ENCODE data around the gene DOCK2. TPM values are rescaled to one million over a fixed set of nuclear protein-coding genes. Genes with fewer than 3 reads are reported as not detected.
A peak's percentile ranks its signal among the peaks of the same experiment; 100 is the strongest.
"Not testable (repeated sequence)": the region's sequence is repeated elsewhere in the genome, so short reads cannot be mapped to it uniquely, and the experiment has no call there.

DOCK2 gene
- total RNA-seq (2014; rRNA removed; shearing (Covaris generic)), result 1.5 and 3.5 TPM in 2 replicates

- H3K9me3 ChIP-seq (replicated peaks), result no peaks in the 10 kb centered on the region; the same call in none of the 2 replicates
- no peak within 1 kb of the TSS for H3K4me3 ChIP-seq
These were observed at the start of gene DOCK2 for GRCh38 chr5:169637085-169637548. Gene DOCK2, plus strand, starts transcription at chr5:169637275. Its CDS starts 52 bp downstream, at chr5:169637327.

GRCh38 chr5:169590602-169591001 lies 46.5 kb upstream of the DOCK2 start:
- DNase-seq (ENCODE audit: low read depth in 1 of 2, low spot score in 2 of 2), result no peak
- Histone ChIP-seq H3K27me3 (replicated peaks) (no peaks in the 10 kb centered on the region), H3K36me3 (peaks cover 96% of the 10 kb centered on the region), H3K4me1 (replicated peaks) (peaks cover 13% of the 10 kb centered on the region), H3K9me3 (replicated peaks) (no peaks in the 10 kb centered on the region), H3K27ac (no peak overlapping the region), H3K4me3 (no peak overlapping the region)

More at GRCh38 chr5:169637085-169637548, at the start of gene DOCK2:
- peak in 1 of 2 experiments; percentile 42 for DNase-seq (ENCODE audit: low read depth in 1 of 2, low spot score in 2 of 2)
- Histone ChIP-seq H3K36me3 (no peaks in the 10 kb centered on the region), H3K4me1 (replicated peaks) (no peaks in the 10 kb centered on the region), H3K27ac (no peak within 1 kb of the TSS), H3K27me3 (replicated peaks) (no peaks in the 10 kb centered on the region)

- no peak for DNase-seq (ENCODE audit: low read depth in 1 of 2, low spot score in 2 of 2)
- Histone ChIP-seq H3K36me3 (peaks cover 96% of the 10 kb centered on the region), H3K4me1 (replicated peaks) (peaks cover 8% of the 10 kb centered on the region), H3K27me3 (replicated peaks) (no peaks in the 10 kb centered on the region), H3K27ac (no peak overlapping the region), H3K9me3 (replicated peaks) (no peaks in the 10 kb centered on the region), H3K4me3 (no peak overlapping the region)
These were observed 45.4 kb upstream of the DOCK2 start for GRCh38 chr5:169591636-169592035.

GRCh38 chr5:169592937-169593650 lies 44.0 kb upstream of the DOCK2 start:
- Histone ChIP-seq H3K27ac (peak overlapping the region; percentile 49), H3K36me3 (peaks cover 100% of the 10 kb centered on the region)

GRCh38 chr5:169595172-169595820 lies 41.8 kb upstream of the DOCK2 start:
- peaks cover 8% of the 10 kb centered on the region for H3K4me1 ChIP-seq (replicated peaks)
- H3K4me3 ChIP-seq, result no peak overlapping the region
- DNase-seq (ENCODE audit: low read depth in 1 of 2, low spot score in 2 of 2), result no peak
- no peaks in the 10 kb centered on the region for H3K27me3 ChIP-seq (replicated peaks)
- H3K36me3 ChIP-seq, result peaks cover 100% of the 10 kb centered on the region
- no peaks in the 10 kb centered on the region for H3K9me3 ChIP-seq (replicated peaks)
- H3K27ac ChIP-seq, result no peak overlapping the region

More at GRCh38 chr5:169592937-169593650, 44.0 kb upstream of the DOCK2 start:
- H3K27me3 ChIP-seq (replicated peaks), result no peaks in the 10 kb centered on the region
- no peaks in the 10 kb centered on the region for H3K9me3 ChIP-seq (replicated peaks)
- DNase-seq (ENCODE audit: low read depth in 1 of 2, low spot score in 2 of 2), result peak; percentile 64 to 79
- peaks cover 8% of the 10 kb centered on the region for H3K4me1 ChIP-seq (replicated peaks)
- no peak overlapping the region for H3K4me3 ChIP-seq

- Histone ChIP-seq H3K9me3 (replicated peaks) (no peaks in the 10 kb centered on the region), H3K27me3 (replicated peaks) (no peaks in the 10 kb centered on the region), H3K4me1 (replicated peaks) (peaks cover 18% of the 10 kb centered on the region), H3K27ac (no peak overlapping the region), H3K36me3 (peaks cover 100% of the 10 kb centered on the region), H3K4me3 (no peak overlapping the region)
- DNase-seq (ENCODE audit: low read depth in 1 of 2, low spot score in 2 of 2), result no peak
These were observed 37.6 kb upstream of the DOCK2 start for GRCh38 chr5:169599451-169599850.

- Histone ChIP-seq H3K4me3 (no peak overlapping the region), H3K27ac (peak overlapping the region; percentile 22), H3K9me3 (replicated peaks) (no peaks in the 10 kb centered on the region), H3K27me3 (replicated peaks) (no peaks in the 10 kb centered on the region), H3K36me3 (peaks cover 85% of the 10 kb centered on the region), H3K4me1 (replicated peaks) (peaks cover 18% of the 10 kb centered on the region)
- peak in 1 of 2 experiments; percentile 40 for DNase-seq (ENCODE audit: low read depth in 1 of 2, low spot score in 2 of 2)
These were observed 34.5 kb upstream of the DOCK2 start for GRCh38 chr5:169602535-169602934.

- no peaks in the 10 kb centered on the region for H3K27me3 ChIP-seq (replicated peaks)
These were observed 30.8 kb upstream of the DOCK2 start for GRCh38 chr5:169606279-169606678.

GRCh38 chr5:169607882-169608281 lies 29.2 kb upstream of the DOCK2 start:
- peaks cover 2% of the 10 kb centered on the region for H3K4me1 ChIP-seq (replicated peaks)
- no peak overlapping the region for H3K27ac ChIP-seq
- DNase-seq (ENCODE audit: low read depth in 1 of 2, low spot score in 2 of 2), result no peak
- H3K9me3 ChIP-seq (replicated peaks), result no peaks in the 10 kb centered on the region
- peaks cover 32% of the 10 kb centered on the region for H3K36me3 ChIP-seq
- no peaks in the 10 kb centered on the region for H3K27me3 ChIP-seq (replicated peaks)
- H3K4me3 ChIP-seq, result no peak overlapping the region

More at GRCh38 chr5:169606279-169606678, 30.8 kb upstream of the DOCK2 start:
- H3K9me3 ChIP-seq (replicated peaks), result no peaks in the 10 kb centered on the region
- H3K27ac ChIP-seq, result no peak overlapping the region
- no peak overlapping the region for H3K4me3 ChIP-seq
- H3K4me1 ChIP-seq (replicated peaks), result peaks cover 18% of the 10 kb centered on the region
- DNase-seq (ENCODE audit: low read depth in 1 of 2, low spot score in 2 of 2), result no peak
- H3K36me3 ChIP-seq, result peaks cover 48% of the 10 kb centered on the region

GRCh38 chr5:169609716-169610115 lies 27.4 kb upstream of the DOCK2 start:
- DNase-seq (ENCODE audit: low read depth in 1 of 2, low spot score in 2 of 2), result no peak
- Histone ChIP-seq H3K4me1 (replicated peaks) (no peaks in the 10 kb centered on the region), H3K36me3 (peaks cover 14% of the 10 kb centered on the region), H3K27ac (no peak overlapping the region), H3K9me3 (replicated peaks) (no peaks in the 10 kb centered on the region), H3K27me3 (replicated peaks) (no peaks in the 10 kb centered on the region), H3K4me3 (no peak overlapping the region)

GRCh38 chr5:169610606-169611005 lies 26.5 kb upstream of the DOCK2 start:
- H3K9me3 ChIP-seq (replicated peaks), result no peaks in the 10 kb centered on the region
- H3K4me3 ChIP-seq, result no peak overlapping the region
- H3K4me1 ChIP-seq (replicated peaks), result no peaks in the 10 kb centered on the region
- peaks cover 5% of the 10 kb centered on the region for H3K36me3 ChIP-seq
- peak in 1 of 2 experiments; percentile 59 for DNase-seq (ENCODE audit: low read depth in 1 of 2, low spot score in 2 of 2)
- no peak overlapping the region for H3K27ac ChIP-seq
- H3K27me3 ChIP-seq (replicated peaks), result no peaks in the 10 kb centered on the region

- no peaks in the 10 kb centered on the region; the same call in 1 of the 2 replicates for H3K9me3 ChIP-seq (replicated peaks)
- DNase-seq (ENCODE audit: low read depth in 1 of 2, low spot score in 2 of 2), result no peak
- no peak overlapping the region for H3K4me3 ChIP-seq
- H3K4me1 ChIP-seq (replicated peaks), result no peaks in the 10 kb centered on the region
- H3K36me3 ChIP-seq, result no peaks in the 10 kb centered on the region
- H3K27me3 ChIP-seq (replicated peaks), result no peaks in the 10 kb centered on the region
- H3K27ac ChIP-seq, result no peak overlapping the region
These were observed 21.5 kb upstream of the DOCK2 start for GRCh38 chr5:169615561-169615960.

- H3K4me1 ChIP-seq (replicated peaks), result peaks cover 22% of the 10 kb centered on the region
- DNase-seq (ENCODE audit: low read depth in 1 of 2, low spot score in 2 of 2); H3K27me3 ChIP-seq (replicated peaks): not testable (repeated sequence)
These were observed 12.8 kb upstream of the DOCK2 start for GRCh38 chr5:169624307-169624706.

GRCh38 chr5:169626779-169627178 lies 10.3 kb upstream of the DOCK2 start:
- DNase-seq (ENCODE audit: low read depth in 1 of 2, low spot score in 2 of 2), result peak; percentile 76 to 88
- peaks cover 31% of the 10 kb centered on the region for H3K4me1 ChIP-seq (replicated peaks)
- peak overlapping the region; percentile 10; the same call in 1 of the 2 replicates for H3K27ac ChIP-seq

More at GRCh38 chr5:169624307-169624706, 12.8 kb upstream of the DOCK2 start:
- H3K9me3 ChIP-seq (replicated peaks); H3K27ac ChIP-seq; H3K36me3 ChIP-seq; H3K4me3 ChIP-seq: not testable (repeated sequence)

More at GRCh38 chr5:169626779-169627178, 10.3 kb upstream of the DOCK2 start:
- no peaks in the 10 kb centered on the region for H3K36me3 ChIP-seq
- H3K4me3 ChIP-seq, result no peak overlapping the region
- no peaks in the 10 kb centered on the region for H3K27me3 ChIP-seq (replicated peaks)
- no peaks in the 10 kb centered on the region; the same call in none of the 2 replicates for H3K9me3 ChIP-seq (replicated peaks)
